Dendritic cell treated with granulocyte-macrophage colony-stimulating factor and Interleukin-4, amounts not matched to agents 40 ng/mL and 50 ng/mL, for 4 days (primary cell): Measurements from ENCODE around the gene SOAT2.
"Not testable (repeated sequence)": the region's sequence is repeated elsewhere in the genome, so short reads cannot be mapped to it uniquely, and the experiment has no call there.

Experiments
- H3K27ac Mint-ChIP-seq: one replicate; pipeline ENCODE4 v1.8.0; 2022; ENCODE audit warnings: mild to moderate bottlenecking, mixed read lengths
- H3K27me3 Mint-ChIP-seq: one replicate; pipeline ENCODE4 v1.8.0; 2022; ENCODE audit warnings: mild to moderate bottlenecking, mixed read lengths
- H3K36me3 Mint-ChIP-seq: one replicate; pipeline ENCODE4 v1.8.0; 2022; ENCODE audit warnings: low read depth, mixed read lengths
- H3K4me1 Mint-ChIP-seq: one replicate; pipeline ENCODE4 v1.8.0; 2022; ENCODE audit warnings: low read depth, mixed read lengths
- H3K4me3 Mint-ChIP-seq: one replicate; pipeline ENCODE4 v1.8.0; 2022; ENCODE audit warnings: mild to moderate bottlenecking, moderate library complexity, mixed read lengths
- H3K9me3 Mint-ChIP-seq: one replicate; pipeline ENCODE4 v1.8.0; 2022; ENCODE audit warnings: mixed read lengths
- intact Hi-C: fragments of 100-400 bp; cut with micrococcal nuclease; formaldehyde crosslinking; loops from one replicate; pipeline ENCODE4 v1.15.0; 2022

The SOAT2 gene

DNA sequence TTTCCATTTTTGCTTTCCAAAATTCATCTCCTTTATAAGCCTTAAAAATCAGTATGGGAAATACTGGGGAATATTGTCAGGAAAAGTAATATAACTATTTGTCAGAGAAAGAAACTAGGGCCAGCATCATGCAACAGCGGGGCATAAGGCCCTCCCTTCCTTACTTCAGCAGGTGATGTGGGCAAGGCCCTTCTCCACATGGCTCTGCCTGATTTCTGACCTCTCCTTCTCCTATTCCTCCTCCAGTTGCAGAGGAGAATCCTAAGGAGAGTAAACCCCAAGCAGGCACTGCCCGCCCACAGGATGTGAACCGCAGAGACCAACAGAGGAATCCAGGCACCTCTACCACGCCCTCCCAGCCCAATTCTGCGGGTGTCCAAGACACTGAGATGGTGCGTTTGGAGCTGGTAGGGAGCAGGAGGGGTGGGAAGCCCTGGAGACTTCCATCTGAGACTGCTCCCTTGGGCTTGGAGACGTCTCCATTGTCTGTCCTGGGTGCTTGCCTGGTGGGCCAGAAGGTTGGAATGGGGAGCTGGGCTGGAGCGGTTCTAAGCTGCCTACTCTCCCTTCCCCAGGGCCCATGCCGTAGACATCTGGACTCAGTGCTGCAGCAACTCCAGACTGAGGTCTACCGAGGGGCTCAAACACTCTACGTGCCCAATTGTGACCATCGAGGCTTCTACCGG, 2.7 kb upstream of the SOAT2 start:
- no peaks in the 10 kb centered on the region for H3K36me3 Mint-ChIP-seq
- H3K9me3 Mint-ChIP-seq, result no peaks in the 10 kb centered on the region
- intact Hi-C loops, result no loop called here
- peaks cover 28% of the 10 kb centered on the region for H3K27me3 Mint-ChIP-seq
- peaks cover 72% of the 10 kb centered on the region for H3K4me1 Mint-ChIP-seq
- peak overlapping the region; percentile 82 for H3K27ac Mint-ChIP-seq
- H3K4me3 Mint-ChIP-seq, result no peak overlapping the region

DNA sequence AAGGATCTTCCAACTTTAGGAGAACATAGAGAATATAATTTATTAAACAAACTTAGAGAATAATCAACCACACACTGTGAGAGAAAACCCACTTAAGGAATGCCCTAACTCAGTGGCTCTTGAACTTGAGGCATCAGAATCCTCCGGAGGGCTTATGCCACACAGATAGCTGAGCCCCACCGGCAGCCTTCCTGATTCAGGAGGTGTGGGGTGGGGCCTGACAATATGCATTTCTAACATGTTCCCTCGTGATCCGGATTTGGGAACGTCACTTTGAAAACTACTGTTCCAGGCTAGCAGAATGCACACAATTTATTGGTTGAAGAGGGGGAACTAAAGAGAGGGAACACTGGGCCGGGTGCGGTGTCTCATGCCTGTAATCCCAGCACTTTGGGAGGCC, 2.0 kb upstream of the SOAT2 start:
- Mint-ChIP-seq H3K9me3 (no peaks in the 10 kb centered on the region), H3K27ac (peak overlapping the region; percentile 82), H3K36me3 (no peaks in the 10 kb centered on the region), H3K27me3 (peaks cover 28% of the 10 kb centered on the region), H3K4me1 (peaks cover 66% of the 10 kb centered on the region), H3K4me3 (no peak overlapping the region)
- intact Hi-C loops, result no loop called here

DNA sequence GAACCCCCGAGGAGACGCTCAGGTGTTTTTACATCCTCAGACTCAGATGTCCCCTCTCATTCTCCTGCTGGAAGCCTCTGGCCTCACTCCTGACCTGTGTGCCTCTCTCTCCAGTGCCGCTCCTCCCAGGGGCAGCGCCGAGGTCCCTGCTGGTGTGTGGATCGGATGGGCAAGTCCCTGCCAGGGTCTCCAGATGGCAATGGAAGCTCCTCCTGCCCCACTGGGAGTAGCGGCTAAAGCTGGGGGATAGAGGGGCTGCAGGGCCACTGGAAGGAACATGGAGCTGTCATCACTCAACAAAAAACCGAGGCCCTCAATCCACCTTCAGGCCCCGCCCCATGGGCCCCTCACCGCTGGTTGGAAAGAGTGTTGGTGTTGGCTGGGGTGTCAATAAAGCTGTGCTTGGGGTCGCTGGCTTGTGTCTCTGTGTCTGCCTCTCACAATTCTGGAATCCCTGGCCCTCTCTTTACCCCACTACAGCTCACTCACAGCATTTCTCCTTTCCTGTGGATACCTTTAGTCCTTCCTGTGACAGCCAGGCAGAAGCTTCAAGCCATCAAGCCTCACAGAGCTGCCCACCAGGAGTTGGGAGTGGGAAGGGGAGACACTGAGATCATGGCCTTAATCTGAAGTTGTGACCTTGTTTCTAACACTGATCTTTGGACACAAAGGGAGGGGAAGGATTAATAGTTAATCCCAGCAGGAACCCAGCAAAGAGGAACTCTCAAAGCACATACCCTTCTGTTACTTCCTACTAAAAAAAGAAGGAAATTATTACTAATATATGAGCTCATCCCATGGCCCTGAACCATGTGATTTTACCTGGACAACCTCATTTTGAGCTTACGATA, 1.1 kb upstream of the SOAT2 start:
- Mint-ChIP-seq H3K27me3 (peaks cover 21% of the 10 kb centered on the region), H3K9me3 (no peaks in the 10 kb centered on the region), H3K4me1 (peaks cover 57% of the 10 kb centered on the region), H3K36me3 (no peaks in the 10 kb centered on the region), H3K4me3 (no peak overlapping the region), H3K27ac (peak overlapping the region; percentile 82)
- intact Hi-C loops, result no loop called here

DNA sequence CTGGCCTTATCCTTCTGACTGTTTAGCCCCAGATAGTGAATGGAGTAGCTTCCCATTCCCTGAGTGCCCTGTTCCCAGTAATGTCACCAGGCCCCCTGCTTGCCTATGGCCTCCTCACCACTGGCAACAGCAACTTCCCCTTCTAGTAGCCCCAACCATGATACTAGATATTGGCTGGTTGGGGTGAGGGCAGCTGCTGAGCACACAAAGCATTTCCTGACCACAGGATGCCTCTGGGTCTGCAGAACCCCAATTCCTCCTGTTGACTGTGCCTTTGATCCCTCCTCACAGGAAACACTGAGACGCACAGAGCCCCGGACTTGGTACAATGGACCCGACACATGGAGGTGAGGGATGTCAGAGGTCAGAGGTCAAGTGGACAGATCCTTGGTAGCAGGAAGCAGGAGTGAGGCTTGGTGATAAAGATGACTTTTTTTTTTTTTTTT, 597 bp downstream of the SOAT2 start:
- Mint-ChIP-seq H3K27ac (peak overlapping the region; percentile 82), H3K36me3 (no peaks in the 10 kb centered on the region), H3K4me3 (no peak overlapping the region), H3K27me3 (peaks cover 5% of the 10 kb centered on the region), H3K4me1 (peaks cover 41% of the 10 kb centered on the region), H3K9me3 (no peaks in the 10 kb centered on the region)
- intact Hi-C loops, result no loop called here

DNA sequence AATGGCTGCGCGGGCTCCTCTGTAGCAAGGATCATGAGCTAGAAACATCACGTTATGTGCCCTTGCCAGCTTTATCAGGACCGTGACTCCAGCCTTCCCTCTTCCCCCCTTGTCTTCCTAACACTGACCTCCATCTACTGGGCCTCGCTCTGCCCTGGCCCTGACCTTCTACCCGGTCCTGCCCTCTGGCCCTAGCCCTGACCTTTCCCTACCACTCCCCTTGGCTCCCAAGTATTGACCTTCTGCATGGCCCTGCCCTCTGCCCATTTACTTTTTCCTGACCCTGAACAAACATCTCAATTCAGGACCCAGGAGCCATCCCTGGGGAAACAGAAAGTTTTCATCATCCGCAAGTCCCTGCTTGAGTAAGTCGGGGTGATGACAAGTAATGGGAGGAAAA, 2.0 kb downstream of the SOAT2 start:
- intact Hi-C loops, result no loop called here
- Mint-ChIP-seq H3K27me3 (no peaks in the 10 kb centered on the region), H3K9me3 (no peaks in the 10 kb centered on the region), H3K27ac (no peak overlapping the region), H3K4me3 (no peak overlapping the region), H3K36me3 (no peaks in the 10 kb centered on the region), H3K4me1 (peaks cover 35% of the 10 kb centered on the region)

DNA sequence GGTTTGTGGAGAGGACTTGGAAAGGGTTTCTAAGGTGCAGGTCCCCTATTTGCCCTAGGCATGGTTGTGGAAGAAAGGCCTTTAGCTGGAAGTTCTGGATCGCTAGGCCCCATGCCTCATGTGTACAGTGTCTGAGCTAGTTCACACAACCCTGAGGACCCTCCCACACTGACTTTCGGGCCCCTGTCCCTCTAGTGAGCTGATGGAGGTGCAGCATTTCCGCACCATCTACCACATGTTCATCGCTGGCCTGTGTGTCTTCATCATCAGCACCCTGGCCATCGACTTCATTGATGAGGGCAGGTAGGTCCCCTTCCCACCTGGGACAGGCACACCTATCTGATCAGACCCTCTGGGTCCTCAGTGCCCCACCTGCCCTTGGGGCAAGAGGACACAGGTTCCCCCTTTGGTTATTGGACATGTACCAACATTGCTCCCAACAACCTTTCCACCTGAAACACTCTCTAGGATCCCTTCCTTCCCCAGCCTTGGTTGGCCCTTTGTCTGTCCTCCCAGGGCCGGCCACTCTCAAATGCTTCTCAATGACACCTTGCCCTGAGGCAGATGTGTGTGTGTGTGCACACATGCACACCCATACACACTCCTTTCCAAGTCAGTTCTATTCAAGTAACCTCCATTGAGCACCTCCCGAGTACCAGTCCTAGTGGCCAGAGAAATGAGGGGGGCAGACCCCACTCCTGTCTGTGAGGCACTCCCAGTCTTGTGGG, 2.6 kb downstream of the SOAT2 start:
- Mint-ChIP-seq H3K27me3 (no peaks in the 10 kb centered on the region), H3K27ac (no peak overlapping the region), H3K4me1 (peaks cover 35% of the 10 kb centered on the region), H3K4me3 (no peak overlapping the region), H3K36me3 (no peaks in the 10 kb centered on the region), H3K9me3 (no peaks in the 10 kb centered on the region)
- intact Hi-C loops, result no loop called here

DNA sequence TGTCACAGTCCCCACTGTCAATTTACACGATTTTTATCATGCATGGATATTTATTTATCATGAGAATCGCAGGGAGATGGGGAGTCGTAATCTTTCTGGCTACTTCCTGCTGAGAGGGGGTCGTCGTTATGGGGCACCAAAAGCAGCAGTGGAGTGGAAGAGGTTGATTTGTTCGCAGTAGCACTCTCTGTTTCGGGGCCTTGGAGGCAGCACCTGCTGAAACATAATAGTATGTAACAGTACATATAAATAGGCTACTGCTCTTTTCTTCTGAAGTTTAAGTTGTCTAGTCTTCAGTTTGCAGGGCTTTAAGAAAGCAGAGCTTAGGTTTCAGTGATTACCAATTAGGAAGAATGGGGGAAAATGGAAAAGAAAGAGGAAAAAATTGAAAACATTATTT, 3.8 kb downstream of the SOAT2 start:
- Mint-ChIP-seq H3K4me3 (no peak overlapping the region), H3K27ac (no peak overlapping the region), H3K36me3 (no peaks in the 10 kb centered on the region), H3K4me1 (peaks cover 28% of the 10 kb centered on the region), H3K27me3 (no peaks in the 10 kb centered on the region), H3K9me3 (no peaks in the 10 kb centered on the region)
- intact Hi-C loops, result no loop called here

DNA sequence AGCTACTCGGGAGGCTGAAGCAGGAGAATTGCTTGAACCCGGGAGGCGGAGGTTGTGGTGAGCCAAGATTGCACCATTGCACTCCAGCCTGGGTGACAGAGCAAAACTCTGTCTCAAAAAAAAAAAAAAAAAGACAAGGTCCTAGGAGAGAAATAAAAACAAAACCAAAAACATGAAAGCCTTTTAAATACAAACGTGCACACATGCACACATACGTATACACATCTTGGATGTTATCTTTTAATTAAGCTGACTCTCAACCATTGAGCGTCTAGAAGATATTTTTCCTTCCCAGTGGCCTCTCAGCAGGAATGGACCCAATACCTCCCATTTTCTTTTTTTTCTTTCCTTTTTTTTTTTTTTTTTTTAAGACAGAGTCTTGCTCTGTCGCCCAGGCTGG, 9.1 kb downstream of the SOAT2 start:
- H3K36me3 Mint-ChIP-seq, intact Hi-C loops, H3K4me3 Mint-ChIP-seq, H3K27me3 Mint-ChIP-seq, H3K9me3 Mint-ChIP-seq, H3K27ac Mint-ChIP-seq: not testable (repeated sequence)
- peaks cover 11% of the 10 kb centered on the region for H3K4me1 Mint-ChIP-seq

DNA sequence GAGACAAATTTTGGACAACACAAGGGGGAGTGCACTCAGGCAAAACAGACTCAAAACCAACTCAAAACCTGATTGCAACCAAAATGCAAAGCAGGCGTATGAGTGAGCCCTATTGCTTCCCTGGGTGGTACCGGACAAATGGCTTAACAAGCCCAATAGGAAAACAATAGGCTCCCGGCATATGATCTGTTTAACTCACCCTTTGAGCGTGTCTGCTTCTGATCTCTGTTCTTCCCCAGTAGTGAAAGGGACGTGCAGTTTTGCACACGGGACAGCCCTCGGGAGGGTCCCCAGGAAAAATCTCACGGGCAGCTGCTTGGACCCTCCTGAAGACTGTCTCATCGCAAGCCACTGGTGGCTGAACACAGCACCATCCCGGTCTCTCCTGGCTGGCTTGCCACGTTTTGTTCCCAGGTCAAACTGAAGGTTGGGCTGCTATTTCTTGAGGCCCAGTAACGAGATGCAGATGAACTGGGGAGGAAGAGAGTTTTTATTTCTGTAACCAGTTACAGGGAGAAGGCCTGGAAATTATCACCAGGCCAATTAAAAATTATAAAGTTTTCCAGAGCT, 9.9 kb downstream of the SOAT2 start:
- H3K4me3 Mint-ChIP-seq, result no peak overlapping the region
- intact Hi-C loops, result no loop called here
- H3K36me3 Mint-ChIP-seq, result no peaks in the 10 kb centered on the region
- H3K27ac Mint-ChIP-seq, result no peak overlapping the region
- H3K27me3 Mint-ChIP-seq, result no peaks in the 10 kb centered on the region
- peaks cover 11% of the 10 kb centered on the region for H3K4me1 Mint-ChIP-seq
- no peaks in the 10 kb centered on the region for H3K9me3 Mint-ChIP-seq

DNA sequence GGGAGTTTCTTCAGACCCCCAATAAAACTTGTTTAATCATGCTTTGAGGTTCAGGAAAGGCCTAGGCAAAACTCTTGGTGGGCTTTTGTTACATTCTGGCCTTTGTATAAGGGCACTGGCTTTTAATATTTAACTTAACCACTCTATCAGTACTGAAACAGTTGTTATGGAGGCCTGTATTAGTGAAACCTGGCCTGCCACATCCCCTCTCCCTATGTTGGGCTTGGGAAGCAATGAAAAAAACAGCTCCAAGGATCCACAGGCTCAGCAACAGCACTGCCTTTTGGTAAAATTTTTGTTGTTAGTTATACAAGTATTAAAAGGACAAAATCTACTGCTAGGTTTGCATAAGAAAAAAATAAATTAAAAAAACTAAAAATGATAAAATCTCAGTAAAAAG, 10.7 kb downstream of the SOAT2 start:
- Mint-ChIP-seq H3K4me3 (no peak overlapping the region), H3K27ac (no peak overlapping the region), H3K9me3 (no peaks in the 10 kb centered on the region), H3K27me3 (no peaks in the 10 kb centered on the region), H3K36me3 (no peaks in the 10 kb centered on the region), H3K4me1 (peaks cover 11% of the 10 kb centered on the region)
- intact Hi-C loops, result no loop called here

DNA sequence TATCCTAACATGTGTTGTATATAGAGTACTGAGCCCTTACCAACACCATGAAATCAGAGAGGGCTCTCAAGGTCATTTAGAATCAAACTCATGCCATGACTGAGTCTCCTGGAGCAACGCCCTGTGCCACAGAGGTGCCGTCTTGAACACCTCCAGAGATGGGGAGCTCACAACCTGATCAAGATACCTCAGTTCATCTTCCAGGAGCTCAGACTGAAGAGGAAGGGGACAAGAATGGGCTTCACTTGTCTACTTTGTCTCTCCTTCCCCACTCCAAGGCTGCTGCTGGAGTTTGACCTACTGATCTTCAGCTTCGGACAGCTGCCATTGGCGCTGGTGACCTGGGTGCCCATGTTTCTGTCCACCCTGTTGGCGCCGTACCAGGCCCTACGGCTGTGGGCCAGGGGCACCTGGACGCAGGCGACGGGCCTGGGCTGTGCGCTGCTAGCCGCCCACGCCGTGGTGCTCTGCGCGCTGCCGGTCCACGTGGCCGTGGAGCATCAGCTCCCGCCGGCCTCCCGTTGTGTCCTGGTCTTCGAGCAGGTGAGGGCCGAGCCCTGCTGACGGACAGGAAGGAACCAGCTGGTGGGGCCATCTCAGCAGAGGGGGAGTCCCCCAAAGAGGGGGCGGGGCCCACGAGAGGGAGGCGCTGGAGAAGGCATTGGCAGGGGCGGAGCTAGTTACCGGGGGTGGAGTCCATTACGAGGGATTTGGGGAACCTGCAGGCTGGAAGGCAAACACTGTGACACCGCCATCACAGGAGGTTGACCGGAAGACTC, 12.0 kb downstream of the SOAT2 start:
- H3K27me3 Mint-ChIP-seq, result no peaks in the 10 kb centered on the region

DNA sequence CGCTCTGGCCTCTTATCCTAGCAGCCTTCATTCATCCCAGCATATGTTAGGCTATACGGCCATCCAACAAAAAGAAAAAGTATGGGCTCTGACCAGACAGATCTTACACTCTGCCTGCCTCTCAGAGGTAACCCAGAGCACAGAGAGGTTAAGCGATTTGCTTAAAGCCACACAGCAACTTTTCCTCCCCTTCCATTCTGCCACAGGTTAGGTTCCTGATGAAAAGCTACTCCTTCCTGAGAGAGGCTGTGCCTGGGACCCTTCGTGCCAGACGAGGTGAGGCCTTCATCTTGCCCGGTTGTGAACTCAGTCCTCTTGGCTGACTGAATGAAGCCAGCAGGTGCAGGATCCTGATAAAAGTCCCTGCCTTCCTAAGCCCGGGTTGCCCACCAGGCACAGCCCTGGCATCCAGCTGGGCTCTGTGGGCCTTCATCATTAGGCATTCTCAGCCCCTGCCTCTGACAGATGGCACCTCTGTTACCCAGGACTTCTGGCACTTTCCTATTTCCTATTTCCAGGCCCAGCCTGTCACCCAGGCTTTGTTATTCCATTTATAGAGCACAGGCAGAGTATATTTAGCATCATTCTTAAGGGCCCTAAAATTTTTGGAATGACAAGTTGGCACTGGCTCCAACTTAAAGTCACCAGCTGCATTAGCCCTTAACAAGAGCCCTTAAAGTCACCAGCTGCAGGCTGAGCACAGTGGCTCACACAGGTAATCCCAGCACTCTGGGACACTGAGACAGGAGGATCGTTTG, 12.8 kb downstream of the SOAT2 start:
- intact Hi-C loops, result no loop called here
- no peak overlapping the region for H3K4me3 Mint-ChIP-seq
- no peaks in the 10 kb centered on the region for H3K36me3 Mint-ChIP-seq
- no peak overlapping the region for H3K27ac Mint-ChIP-seq
- peaks cover 11% of the 10 kb centered on the region for H3K4me1 Mint-ChIP-seq
- H3K9me3 Mint-ChIP-seq, result no peaks in the 10 kb centered on the region
- H3K27me3 Mint-ChIP-seq, result no peaks in the 10 kb centered on the region

More for the DNA sequence above, 12.0 kb downstream of the SOAT2 start:
- Mint-ChIP-seq H3K9me3 (no peaks in the 10 kb centered on the region), H3K4me3 (no peak overlapping the region), H3K27ac (no peak overlapping the region), H3K36me3 (no peaks in the 10 kb centered on the region), H3K4me1 (peaks cover 11% of the 10 kb centered on the region)
- intact Hi-C loops, result no loop called here
